HEK293 (cell line): ENCODE data around the gene NINJ1.

Experiments used
- ZNF202 ChIP-seq: fragments of 450-650 bp; formaldehyde crosslinking; IDR thresholded peaks from 2 replicates; pipeline ENCODE4 v1.5.1; 2016; ENCODE audit warnings: missing biosample characterization, missing genetic modification characterization, borderline replicate concordance
- ZNF324 ChIP-seq: fragments of 450-650 bp; formaldehyde crosslinking; IDR thresholded peaks from 2 replicates; pipeline ENCODE4 v1.5.1; 2016; ENCODE audit warnings: missing biosample characterization, missing genetic modification characterization
- ZNF654 ChIP-seq: fragments of 450-650 bp; formaldehyde crosslinking; IDR thresholded peaks from 2 replicates; pipeline ENCODE4 v1.5.1; 2016; ENCODE audit warnings: low read depth, missing biosample characterization, missing genetic modification characterization
- TF ChIP-seq, protein P1 (sequence below): fragments of 450-650 bp; formaldehyde crosslinking; IDR thresholded peaks from 2 replicates; pipeline ENCODE4 v1.5.1; 2017; ENCODE audit warnings: missing biosample characterization, mild to moderate bottlenecking, missing genetic modification characterization, moderate library complexity
- TF ChIP-seq, protein P2 (sequence below): fragments of 450-650 bp; formaldehyde crosslinking; IDR thresholded peaks from 2 replicates; pipeline ENCODE4 v1.5.1; 2016; ENCODE audit warnings: missing biosample characterization, missing genetic modification characterization

DNA sequence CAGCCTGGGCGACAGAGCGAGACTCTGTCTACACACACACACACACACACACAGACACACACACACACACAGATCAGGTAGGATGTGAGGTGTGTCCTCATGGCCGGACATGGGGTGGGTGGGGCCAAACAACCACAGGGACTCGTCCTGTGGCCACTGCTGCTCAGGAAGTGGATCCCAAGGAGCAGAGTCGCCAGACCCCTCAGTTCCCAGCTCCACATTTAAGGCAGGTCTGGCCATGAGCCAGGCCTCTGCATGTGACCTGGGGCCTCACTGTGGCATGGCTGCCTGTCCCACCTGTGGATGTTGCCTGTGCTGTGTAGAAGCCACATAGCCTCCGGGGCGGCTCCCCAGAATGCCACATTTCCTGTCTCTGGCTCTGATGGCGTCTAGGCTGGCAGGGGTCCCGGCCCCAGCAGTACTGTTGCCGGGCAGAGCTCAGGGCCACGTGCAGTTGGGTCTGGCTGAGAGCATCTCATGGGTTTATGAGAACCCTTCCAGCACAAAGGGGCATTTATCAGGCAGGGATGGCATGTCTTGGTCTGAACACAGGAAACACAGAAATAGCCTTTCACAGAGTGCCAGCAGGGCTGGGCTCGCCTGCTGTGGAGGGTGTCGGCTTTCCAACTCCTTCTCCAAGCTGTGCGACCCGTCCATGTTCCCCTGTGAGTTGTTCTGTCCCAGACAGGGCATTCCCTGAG, 9.9 kb upstream of the NINJ1 start:
- TF ChIP-seq, protein P1, sequence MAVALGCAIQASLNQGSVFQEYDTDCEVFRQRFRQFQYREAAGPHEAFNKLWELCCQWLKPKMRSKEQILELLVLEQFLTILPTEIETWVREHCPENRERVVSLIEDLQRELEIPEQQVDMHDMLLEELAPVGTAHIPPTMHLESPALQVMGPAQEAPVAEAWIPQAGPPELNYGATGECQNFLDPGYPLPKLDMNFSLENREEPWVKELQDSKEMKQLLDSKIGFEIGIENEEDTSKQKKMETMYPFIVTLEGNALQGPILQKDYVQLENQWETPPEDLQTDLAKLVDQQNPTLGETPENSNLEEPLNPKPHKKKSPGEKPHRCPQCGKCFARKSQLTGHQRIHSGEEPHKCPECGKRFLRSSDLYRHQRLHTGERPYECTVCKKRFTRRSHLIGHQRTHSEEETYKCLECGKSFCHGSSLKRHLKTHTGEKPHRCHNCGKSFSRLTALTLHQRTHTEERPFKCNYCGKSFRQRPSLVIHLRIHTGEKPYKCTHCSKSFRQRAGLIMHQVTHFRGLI (tag by site-specific recombination), result no peak
- no peak for TF ChIP-seq ZNF202 (tag by site-specific recombination)
- TF ChIP-seq ZNF324 (tag by site-specific recombination), result no peak
- TF ChIP-seq, protein P2, sequence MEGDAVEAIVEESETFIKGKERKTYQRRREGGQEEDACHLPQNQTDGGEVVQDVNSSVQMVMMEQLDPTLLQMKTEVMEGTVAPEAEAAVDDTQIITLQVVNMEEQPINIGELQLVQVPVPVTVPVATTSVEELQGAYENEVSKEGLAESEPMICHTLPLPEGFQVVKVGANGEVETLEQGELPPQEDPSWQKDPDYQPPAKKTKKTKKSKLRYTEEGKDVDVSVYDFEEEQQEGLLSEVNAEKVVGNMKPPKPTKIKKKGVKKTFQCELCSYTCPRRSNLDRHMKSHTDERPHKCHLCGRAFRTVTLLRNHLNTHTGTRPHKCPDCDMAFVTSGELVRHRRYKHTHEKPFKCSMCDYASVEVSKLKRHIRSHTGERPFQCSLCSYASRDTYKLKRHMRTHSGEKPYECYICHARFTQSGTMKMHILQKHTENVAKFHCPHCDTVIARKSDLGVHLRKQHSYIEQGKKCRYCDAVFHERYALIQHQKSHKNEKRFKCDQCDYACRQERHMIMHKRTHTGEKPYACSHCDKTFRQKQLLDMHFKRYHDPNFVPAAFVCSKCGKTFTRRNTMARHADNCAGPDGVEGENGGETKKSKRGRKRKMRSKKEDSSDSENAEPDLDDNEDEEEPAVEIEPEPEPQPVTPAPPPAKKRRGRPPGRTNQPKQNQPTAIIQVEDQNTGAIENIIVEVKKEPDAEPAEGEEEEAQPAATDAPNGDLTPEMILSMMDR (tag by site-specific recombination), result no peak
- no peak for TF ChIP-seq ZNF654
